Measurements from ENCODE around the gene RBM33.

- TF ChIP-seq EZH2 (IDR thresholded peaks at IDR 0.05; ENCODE audit: insufficient read depth, poor library complexity, severe bottlenecking) (no peak), EZH2phosphoT487 (IDR thresholded peaks at IDR 0.05; ENCODE audit: insufficient read depth, low read depth) (no peak)
Measured at GRCh38 chr7:155648752-155649339, 4.4 kb downstream of the RBM33 start.
